ENCODE data around the gene LONRF2.

Gene LONRF2

DNA sequence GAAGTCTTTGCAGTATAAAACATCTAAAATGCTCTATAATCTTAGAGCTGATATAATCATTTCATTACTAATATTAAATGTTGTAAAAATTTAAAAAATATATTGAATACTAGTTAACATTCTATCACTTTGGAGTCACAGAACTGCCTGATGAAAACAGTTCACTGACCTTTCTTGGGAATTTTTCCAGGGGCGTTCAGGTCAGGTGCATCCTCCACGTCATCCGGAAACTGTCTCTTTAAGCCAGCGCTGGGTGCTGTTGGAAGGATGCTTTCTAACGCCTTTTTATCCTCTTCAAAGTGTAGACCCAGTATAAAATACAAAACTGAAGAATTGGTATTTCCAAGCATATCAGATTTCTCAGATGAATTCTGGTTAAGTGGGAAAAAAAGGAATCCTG is 22.8 kb downstream of the LONRF2 start:
- DNase-seq, result no peak

DNA sequence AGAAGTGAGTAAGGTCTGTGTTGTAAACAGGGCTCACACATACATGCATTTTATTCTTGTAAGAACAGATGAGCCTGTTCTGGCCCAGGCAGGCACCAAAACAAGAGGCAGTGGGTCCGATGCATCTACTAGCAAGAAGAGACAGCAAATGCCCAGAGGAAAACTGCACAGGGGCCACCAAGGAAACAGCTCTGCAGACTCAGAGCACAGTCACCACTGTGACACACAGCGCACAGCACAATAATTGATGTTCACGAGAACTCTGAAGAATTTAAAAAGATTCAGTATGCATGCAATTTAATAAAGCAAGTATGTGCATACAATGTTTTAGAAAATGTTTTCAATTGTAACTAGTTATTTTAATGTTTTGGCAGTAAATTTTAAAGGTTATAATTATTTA is 24.8 kb downstream of the LONRF2 start:
- no peak for DNase-seq

- DNase-seq, result no peak
Observed at GRCh38 chr2:100294162-100294497, 28.2 kb downstream of the LONRF2 start.

GRCh38 chr2:100293341-100294161 is 28.8 kb downstream of the LONRF2 start:
- no peak for DNase-seq

GRCh38 chr2:100292022-100292580 is 30.2 kb downstream of the LONRF2 start:
- peak; percentile 31 for DNase-seq

DNA sequence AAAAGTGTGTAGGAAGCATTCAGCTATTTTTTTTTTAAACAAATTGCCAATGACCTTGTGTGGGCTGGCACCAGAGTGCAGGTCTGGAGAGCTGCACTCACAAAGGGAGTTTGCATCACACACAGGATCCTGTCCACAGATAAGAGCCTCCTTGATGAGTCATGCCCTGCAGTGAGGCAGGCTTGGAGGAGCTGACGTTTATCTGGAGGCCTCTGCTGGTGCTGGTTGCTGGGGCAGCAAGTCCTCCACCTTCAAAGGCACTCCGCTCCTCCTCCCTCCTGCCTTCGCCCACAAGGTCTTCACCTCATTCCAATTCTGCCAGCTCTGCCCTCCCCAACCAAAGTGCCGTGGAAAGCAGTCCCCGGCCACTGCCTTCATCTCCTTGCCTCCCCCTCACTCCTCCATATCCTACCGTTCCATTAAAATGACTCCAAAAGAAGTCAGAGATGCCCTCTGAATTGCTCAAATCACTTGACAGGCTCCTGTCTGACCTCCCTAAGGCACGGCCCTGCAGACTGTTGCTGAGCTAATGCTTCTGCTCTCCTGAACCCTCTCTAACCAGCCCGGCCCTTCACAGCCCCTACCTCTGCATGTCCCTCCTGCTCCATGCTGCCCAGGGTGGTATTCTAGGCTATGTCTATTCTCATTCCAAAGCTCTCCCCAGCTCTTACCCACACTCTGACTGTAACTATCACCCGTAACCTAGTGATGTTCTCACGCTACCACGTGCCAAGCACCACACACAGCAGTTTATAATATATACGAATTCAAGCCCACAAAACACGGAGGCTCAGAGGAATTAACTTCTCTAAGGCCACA is 30.9 kb downstream of the LONRF2 start:
- DNase-seq, result peak; percentile 33

DNA sequence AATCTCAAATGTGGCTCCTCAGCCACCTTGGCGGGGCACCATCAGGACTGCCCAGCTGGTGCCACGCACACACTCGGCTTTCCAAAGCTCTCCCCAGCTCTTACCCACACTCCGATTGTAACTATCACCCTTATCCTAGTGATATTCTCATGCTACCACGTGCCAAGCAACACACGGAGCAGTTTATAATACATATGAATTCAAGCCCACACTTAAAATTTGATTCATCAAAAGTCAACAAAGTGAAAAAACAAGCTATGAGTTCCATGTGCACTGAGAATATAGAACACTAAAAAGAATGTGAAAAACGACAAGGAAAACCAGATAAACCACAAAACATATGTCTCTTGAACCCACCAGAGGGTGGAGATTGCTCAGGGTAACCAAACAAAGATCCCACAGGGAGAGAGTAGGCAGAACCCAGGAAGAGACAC is 31.6 kb downstream of the LONRF2 start:
- no peak for DNase-seq

DNA sequence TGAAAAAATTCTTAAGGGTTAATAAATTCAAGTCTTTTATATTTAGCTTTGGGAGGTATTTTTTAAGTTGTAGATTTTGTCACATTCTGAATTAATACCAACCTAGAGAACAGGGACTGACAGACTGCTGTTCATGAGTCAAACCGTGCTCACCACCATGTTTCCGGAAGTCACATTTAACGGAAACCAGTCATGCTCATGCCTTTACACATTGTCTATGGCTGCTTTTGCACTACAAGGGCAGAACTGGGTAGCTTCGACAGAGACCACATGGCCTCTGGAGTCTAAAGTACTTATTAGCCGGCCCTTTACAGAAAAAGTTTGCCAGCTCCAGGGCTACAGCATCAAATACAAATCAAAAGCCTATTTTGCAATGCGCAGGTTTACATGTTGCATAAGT is 33.3 kb downstream of the LONRF2 start:
- DNase-seq, result no peak

DNA sequence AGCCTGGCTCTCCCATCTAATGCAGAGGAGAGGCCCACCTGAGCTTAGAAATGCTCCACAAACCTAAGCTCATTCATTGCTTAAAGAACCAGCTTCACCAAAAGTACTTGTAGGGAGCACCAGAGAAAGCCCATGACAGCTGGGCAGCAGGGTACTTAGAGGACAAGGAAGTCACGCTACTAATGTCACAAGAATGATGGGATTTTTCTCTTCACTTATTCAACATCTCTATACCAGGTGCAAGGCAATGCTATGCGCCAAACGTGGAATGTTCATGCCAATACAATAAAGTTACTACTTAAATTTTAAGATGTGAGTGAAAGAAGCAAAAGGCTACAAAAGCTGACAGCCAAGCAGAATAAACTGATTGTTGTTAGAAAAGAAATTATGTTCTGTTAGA is 36.0 kb downstream of the LONRF2 start:
- DNase-seq, result no peak

DNA sequence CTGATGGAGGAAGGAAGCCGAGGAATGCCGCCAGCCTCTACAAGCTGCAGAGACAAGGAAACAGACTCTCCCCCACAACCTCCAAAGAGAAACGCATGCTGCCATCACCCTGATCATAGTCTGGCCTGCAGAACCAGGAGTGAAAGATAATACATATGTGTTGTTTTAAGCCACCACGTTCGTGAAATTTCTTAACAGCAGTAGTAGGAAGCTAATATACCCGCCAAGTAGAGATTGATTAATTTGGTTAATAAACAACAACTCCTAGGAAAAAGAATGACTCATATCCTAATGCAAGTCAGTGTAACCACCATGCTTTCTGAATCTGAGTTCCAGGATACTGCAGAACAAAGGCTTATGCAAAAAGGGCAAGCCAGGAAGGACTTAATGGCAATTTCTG is 36.6 kb downstream of the LONRF2 start:
- DNase-seq, result no peak

- no peak for DNase-seq
Observed at GRCh38 chr2:100285011-100285410, 37.3 kb downstream of the LONRF2 start.

GRCh38 chr2:100283724-100284501 is 38.4 kb downstream of the LONRF2 start:
- DNase-seq, result no peak

- no peak for DNase-seq
Observed at GRCh38 chr2:100281521-100282438, 40.5 kb downstream of the LONRF2 start.

GRCh38 chr2:100279586-100280534 is 42.4 kb downstream of the LONRF2 start:
- no peak for DNase-seq

GRCh38 chr2:100278986-100279385 is 43.3 kb downstream of the LONRF2 start:
- no peak for DNase-seq

DNA sequence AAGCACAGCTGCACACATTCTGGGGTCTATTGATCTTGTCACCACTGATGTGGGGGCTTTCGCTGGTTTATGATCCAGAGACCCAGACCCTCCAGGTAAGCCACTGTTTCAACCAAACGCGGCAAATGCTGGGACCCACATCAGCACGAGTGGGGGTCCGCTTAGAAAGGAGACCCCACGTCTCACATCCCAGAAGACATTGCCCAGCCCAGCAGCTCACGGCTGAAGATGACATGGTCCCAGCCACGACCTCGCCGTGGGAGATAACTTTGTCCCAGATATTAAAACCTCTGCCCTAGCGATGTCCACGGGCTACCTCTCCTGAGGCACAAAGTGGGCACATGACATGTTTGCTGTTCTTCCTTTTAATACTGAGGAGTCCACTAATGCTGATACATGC is 43.8 kb downstream of the LONRF2 start:
- DNase-seq, result no peak

- DNase-seq, result no peak
Observed at GRCh38 chr2:100277540-100278207, 44.6 kb downstream of the LONRF2 start.

GRCh38 chr2:100276716-100277115 is 45.6 kb downstream of the LONRF2 start:
- no peak for DNase-seq

- no peak for DNase-seq
Observed at GRCh38 chr2:100275200-100275589, 47.1 kb downstream of the LONRF2 start.

DNA sequence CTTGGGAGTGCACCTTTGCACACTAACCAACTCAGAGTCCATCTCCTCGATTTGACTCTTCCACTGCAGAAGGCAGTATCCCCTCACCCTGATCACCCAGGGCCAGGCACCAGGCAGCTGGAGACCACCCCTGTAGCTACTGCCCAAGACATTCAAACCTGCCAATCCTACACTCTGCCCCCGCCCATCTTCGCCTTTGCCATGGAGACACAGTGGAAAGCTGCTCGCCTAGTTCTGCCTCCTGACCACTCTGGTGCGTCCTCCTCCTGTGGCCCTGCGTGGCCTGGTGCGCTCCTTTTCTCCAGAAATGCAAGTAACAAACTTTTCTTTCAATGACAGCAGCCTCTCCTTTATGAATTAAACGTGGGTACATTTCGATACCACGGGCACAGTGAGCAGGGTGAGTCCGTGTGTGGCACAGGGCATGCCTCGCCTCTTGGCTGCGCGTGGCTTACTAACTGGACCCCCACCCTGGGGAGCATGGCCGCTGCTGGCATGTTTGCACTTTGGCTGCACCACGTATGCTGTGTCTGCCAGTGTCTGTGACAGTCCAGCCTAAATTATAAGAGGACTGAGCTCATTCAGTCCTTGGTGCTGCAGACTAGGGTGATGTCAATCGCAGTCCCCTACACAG is 47.6 kb downstream of the LONRF2 start:
- no peak for DNase-seq

Data from stimulated activated CD4-positive, alpha-beta T cell treated with anti-CD3 and anti-CD28 coated beads, Interleukin-4, amount 100 ng/mL, for 1 hour (primary cell).